Measurements from ENCODE around the gene PCDH15.

Gene PCDH15

DNA sequence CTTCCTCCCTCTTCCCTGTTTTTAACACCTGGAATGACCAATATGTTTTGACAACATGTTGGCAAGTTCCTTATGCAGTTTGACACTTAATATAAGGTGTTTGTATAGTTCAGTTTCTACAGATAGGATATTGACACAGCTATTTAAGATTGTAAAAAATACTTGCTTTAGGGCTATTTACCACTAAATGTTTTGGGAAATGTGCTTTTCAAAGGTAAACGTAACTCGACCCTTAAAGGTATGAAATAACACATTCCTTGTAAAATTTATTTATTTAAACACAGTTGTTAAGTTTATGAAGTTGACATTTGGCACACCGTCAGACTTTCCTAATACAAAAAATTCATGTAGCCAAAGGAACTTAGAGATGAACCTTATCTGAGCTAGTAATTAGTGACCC, 817.6 kb downstream of the PCDH15 start:
- Histone ChIP-seq H3K4me3 (ENCODE audit: low read length) (no peak overlapping the region), H3K9me3 (replicated peaks; ENCODE audit: insufficient read depth, low read length) (no peaks in the 10 kb centered on the region), H3K79me2 (ENCODE audit: low read length) (no peaks in the 10 kb centered on the region), H3K9me2 (replicated peaks; ENCODE audit: insufficient read depth, low read length) (no peaks in the 10 kb centered on the region), H3K9ac (ENCODE audit: low read length) (no peak overlapping the region), H3K4me1 (ENCODE audit: low read length) (no peaks in the 10 kb centered on the region), H2AFZ (ENCODE audit: low read length) (no peak overlapping the region), H3K4me2 (ENCODE audit: low read depth, low read length) (no peak overlapping the region), H3K36me3 (replicated peaks; ENCODE audit: insufficient read depth, low read length) (no peaks in the 10 kb centered on the region), H3F3A (ENCODE audit: insufficient read depth, low read length) (no peaks in the 10 kb centered on the region), H3K27me3 (replicated peaks; ENCODE audit: insufficient read depth, low read length) (no peaks in the 10 kb centered on the region), H3K27ac (ENCODE audit: low read length) (no peak overlapping the region), H4K20me1 (ENCODE audit: insufficient read depth, low read length) (no peaks in the 10 kb centered on the region)
- no peak for DNase-seq
- no peak for TF ChIP-seq EZH2phosphoT487 (IDR thresholded peaks at IDR 0.05; ENCODE audit: low read length)
- no peak for TF ChIP-seq EZH2 (optimal IDR thresholded peaks at IDR 0.05; ENCODE audit: low read depth, low read length)
- TF ChIP-seq, protein P1, sequence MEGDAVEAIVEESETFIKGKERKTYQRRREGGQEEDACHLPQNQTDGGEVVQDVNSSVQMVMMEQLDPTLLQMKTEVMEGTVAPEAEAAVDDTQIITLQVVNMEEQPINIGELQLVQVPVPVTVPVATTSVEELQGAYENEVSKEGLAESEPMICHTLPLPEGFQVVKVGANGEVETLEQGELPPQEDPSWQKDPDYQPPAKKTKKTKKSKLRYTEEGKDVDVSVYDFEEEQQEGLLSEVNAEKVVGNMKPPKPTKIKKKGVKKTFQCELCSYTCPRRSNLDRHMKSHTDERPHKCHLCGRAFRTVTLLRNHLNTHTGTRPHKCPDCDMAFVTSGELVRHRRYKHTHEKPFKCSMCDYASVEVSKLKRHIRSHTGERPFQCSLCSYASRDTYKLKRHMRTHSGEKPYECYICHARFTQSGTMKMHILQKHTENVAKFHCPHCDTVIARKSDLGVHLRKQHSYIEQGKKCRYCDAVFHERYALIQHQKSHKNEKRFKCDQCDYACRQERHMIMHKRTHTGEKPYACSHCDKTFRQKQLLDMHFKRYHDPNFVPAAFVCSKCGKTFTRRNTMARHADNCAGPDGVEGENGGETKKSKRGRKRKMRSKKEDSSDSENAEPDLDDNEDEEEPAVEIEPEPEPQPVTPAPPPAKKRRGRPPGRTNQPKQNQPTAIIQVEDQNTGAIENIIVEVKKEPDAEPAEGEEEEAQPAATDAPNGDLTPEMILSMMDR (IDR thresholded peaks at IDR 0.05; ENCODE audit: low read length): no peak

DNA sequence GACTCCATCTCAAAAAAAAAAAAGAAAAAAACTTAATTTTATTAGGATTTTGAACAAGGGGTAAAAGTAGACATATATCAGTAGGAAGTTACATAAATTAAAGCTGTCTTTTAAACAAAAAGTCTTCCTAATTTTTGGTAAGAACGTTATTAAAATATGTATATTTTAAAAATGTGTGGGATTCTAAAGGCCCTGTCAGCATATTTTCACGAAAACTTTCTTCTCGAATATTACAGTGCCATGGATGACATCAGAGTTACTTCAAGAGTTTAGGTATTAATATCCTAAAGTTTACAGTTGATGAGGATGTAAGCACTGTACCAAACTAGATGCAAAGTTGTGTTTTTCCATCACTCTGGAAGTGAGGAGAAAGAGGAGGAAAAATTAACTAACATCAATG, 820.8 kb downstream of the PCDH15 start:
- Histone ChIP-seq H3F3A (ENCODE audit: insufficient read depth, low read length) (no peaks in the 10 kb centered on the region), H3K27ac (ENCODE audit: low read length) (no peak overlapping the region), H3K36me3 (replicated peaks; ENCODE audit: insufficient read depth, low read length) (no peaks in the 10 kb centered on the region), H3K4me2 (ENCODE audit: low read depth, low read length) (no peak overlapping the region), H4K20me1 (ENCODE audit: insufficient read depth, low read length) (no peaks in the 10 kb centered on the region), H3K4me1 (ENCODE audit: low read length) (no peaks in the 10 kb centered on the region), H3K9ac (ENCODE audit: low read length) (no peak overlapping the region), H3K9me3 (replicated peaks; ENCODE audit: insufficient read depth, low read length) (no peaks in the 10 kb centered on the region), H3K27me3 (replicated peaks; ENCODE audit: insufficient read depth, low read length) (no peaks in the 10 kb centered on the region), H3K4me3 (ENCODE audit: low read length) (no peak overlapping the region), H2AFZ (ENCODE audit: low read length) (no peak overlapping the region), H3K79me2 (ENCODE audit: low read length) (no peaks in the 10 kb centered on the region), H3K9me2 (replicated peaks; ENCODE audit: insufficient read depth, low read length) (no peaks in the 10 kb centered on the region)
- TF ChIP-seq EZH2 (optimal IDR thresholded peaks at IDR 0.05; ENCODE audit: low read depth, low read length) (no peak), EZH2phosphoT487 (IDR thresholded peaks at IDR 0.05; ENCODE audit: low read length) (no peak)
- TF ChIP-seq, protein P1 (IDR thresholded peaks at IDR 0.05; ENCODE audit: low read length): no peak
- DNase-seq: no peak

DNA sequence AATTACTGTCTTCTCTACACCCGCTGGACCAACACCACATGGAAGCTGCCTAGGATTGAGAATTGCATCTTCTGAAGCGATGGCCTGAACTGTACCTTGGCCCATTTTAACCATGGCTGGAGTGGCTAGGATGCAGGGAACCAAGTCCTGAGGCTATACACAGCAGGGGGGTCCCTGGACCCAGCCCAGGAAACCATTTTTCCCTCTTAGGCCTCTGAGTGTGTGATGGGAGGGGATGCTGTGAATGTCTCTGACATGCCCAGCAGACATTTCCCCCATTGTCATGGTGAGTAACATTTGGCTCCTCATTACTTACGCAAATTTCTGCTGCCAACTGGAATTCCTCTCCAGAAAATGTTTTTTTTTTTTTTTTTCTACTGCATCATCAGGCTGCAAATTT, 822.7 kb downstream of the PCDH15 start:
- no peak for DNase-seq

More for the DNA sequence above, 822.7 kb downstream of the PCDH15 start:
- no peak for TF ChIP-seq EZH2phosphoT487 (IDR thresholded peaks at IDR 0.05; ENCODE audit: low read length)
- TF ChIP-seq, protein P1 (IDR thresholded peaks at IDR 0.05; ENCODE audit: low read length): no peak
- TF ChIP-seq EZH2 (optimal IDR thresholded peaks at IDR 0.05; ENCODE audit: low read depth, low read length): no peak
- Histone ChIP-seq H2AFZ (ENCODE audit: low read length) (no peak overlapping the region), H4K20me1 (ENCODE audit: insufficient read depth, low read length) (no peaks in the 10 kb centered on the region), H3K79me2 (ENCODE audit: low read length) (no peaks in the 10 kb centered on the region), H3K9ac (ENCODE audit: low read length) (no peak overlapping the region), H3K27me3 (replicated peaks; ENCODE audit: insufficient read depth, low read length) (no peaks in the 10 kb centered on the region), H3K36me3 (replicated peaks; ENCODE audit: insufficient read depth, low read length) (no peaks in the 10 kb centered on the region), H3K9me2 (replicated peaks; ENCODE audit: insufficient read depth, low read length) (no peaks in the 10 kb centered on the region), H3K9me3 (replicated peaks; ENCODE audit: insufficient read depth, low read length) (no peaks in the 10 kb centered on the region), H3K4me1 (ENCODE audit: low read length) (no peaks in the 10 kb centered on the region), H3K27ac (ENCODE audit: low read length) (no peak overlapping the region), H3F3A (ENCODE audit: insufficient read depth, low read length) (no peaks in the 10 kb centered on the region), H3K4me2 (ENCODE audit: low read depth, low read length) (no peak overlapping the region), H3K4me3 (ENCODE audit: low read length) (no peak overlapping the region)

Data from MM.1S (cell line).